WTC11 (cell line): Measurements from ENCODE around the gene CTBP1. TPM values are rescaled to one million over a fixed set of nuclear protein-coding genes. Genes with fewer than 3 reads are reported as not detected.

Experiments used
- ATAC-seq: fragments of 200-7000 bp; cut with Tn5 transposase; 2 replicates; pipeline ENCODE4 v1.10.0; 2021; ENCODE audit warnings: mild to moderate bottlenecking, moderate library complexity
- CTCF ChIA-PET: fragments of 300-600 bp; sonication (Branson Sonifier 250); formaldehyde crosslinking; loops from one replicate; lab custom pipeline; 2021; ENCODE audit warnings: antibody characterized with exemption; lab: Charles Lee
- POLR2A ChIA-PET: fragments of 350-600 bp; sonication (Branson Sonifier 250); formaldehyde crosslinking; loops from one replicate; lab custom pipeline; 2021; ENCODE audit warnings: antibody characterized with exemption; lab: Charles Lee
- DNase-seq: peaks from one replicate; pipeline ENCODE4 v3.0.0; 2021; ENCODE audit warnings: low spot score
- H3K27ac Mint-ChIP-seq: 2 replicates; pipeline ENCODE4 v1.8.0; 2021; ENCODE audit warnings: mixed read lengths
- H3K27me3 Mint-ChIP-seq: 2 replicates; pipeline ENCODE4 v1.8.0; 2021; ENCODE audit warnings: low read depth, mild to moderate bottlenecking, moderate library complexity, mixed read lengths
- H3K36me3 Mint-ChIP-seq: 2 replicates; pipeline ENCODE4 v1.8.0; 2021; ENCODE audit warnings: mixed read lengths
- H3K4me1 Mint-ChIP-seq: 2 replicates; pipeline ENCODE4 v1.8.0; 2022; ENCODE audit warnings: mixed read lengths
- H3K4me3 Mint-ChIP-seq: 2 replicates; pipeline ENCODE4 v1.8.0; 2021; ENCODE audit warnings: mild to moderate bottlenecking, moderate library complexity, mixed read lengths
- H3K9me3 Mint-ChIP-seq: 2 replicates; pipeline ENCODE4 v1.8.0; 2021; ENCODE audit warnings: mixed read lengths
- CREB1 ChIP-seq: sonication (generic); formaldehyde crosslinking; IDR thresholded peaks from 2 replicates; pipeline ENCODE4 v1.8.0; 2023; ENCODE audit warnings: mild to moderate bottlenecking, missing genetic modification reagents
- CREM ChIP-seq: sonication (generic); formaldehyde crosslinking; IDR thresholded peaks from 2 replicates; pipeline ENCODE4 v1.8.1; 2022; ENCODE audit warnings: mild to moderate bottlenecking, missing genetic modification reagents, moderate library complexity
- ELF4 ChIP-seq: sonication (generic); formaldehyde crosslinking; IDR thresholded peaks from 2 replicates; pipeline ENCODE4 v1.8.1; 2022; ENCODE audit warnings: low read depth, mild to moderate bottlenecking, moderate library complexity, missing genetic modification reagents
- FOXP1 ChIP-seq: sonication (generic); formaldehyde crosslinking; IDR thresholded peaks from 2 replicates; pipeline ENCODE4 v1.8.0; 2022; ENCODE audit warnings: missing genetic modification reagents, mild to moderate bottlenecking, moderate library complexity, borderline replicate concordance
- JAZF1 ChIP-seq: fragments of 250-450 bp; sonication (Bioruptor Pico); IDR thresholded peaks from 2 replicates; pipeline ENCODE4 v1.9.0; 2021; ENCODE audit warnings: moderate library complexity, mild to moderate bottlenecking, inconsistent platforms
- KAT7 ChIP-seq: sonication (generic); formaldehyde crosslinking; IDR thresholded peaks from 2 replicates; pipeline ENCODE4 v1.8.1; 2023; ENCODE audit warnings: missing genetic modification reagents, mild to moderate bottlenecking, borderline replicate concordance
- MXD4 ChIP-seq: fragments of 250-450 bp; sonication (Bioruptor Pico); IDR thresholded peaks from 2 replicates; pipeline ENCODE4 v1.8.0; 2021; ENCODE audit warnings: mild to moderate bottlenecking, moderate library complexity, borderline replicate concordance
- NFE2L1 ChIP-seq: sonication (generic); formaldehyde crosslinking; IDR thresholded peaks from 2 replicates; pipeline ENCODE4 v1.8.1; 2023; ENCODE audit warnings: missing genetic modification reagents
- NFYB ChIP-seq: sonication (generic); formaldehyde crosslinking; conservative IDR thresholded peaks from 2 replicates; pipeline ENCODE4 v1.8.0; 2022; ENCODE audit warnings: low read depth, missing genetic modification reagents
- NR2C2 ChIP-seq: sonication (generic); formaldehyde crosslinking; IDR thresholded peaks from 2 replicates; pipeline ENCODE4 v1.8.0; 2022; ENCODE audit warnings: mild to moderate bottlenecking, missing genetic modification reagents
- NR3C1 ChIP-seq: sonication (generic); formaldehyde crosslinking; conservative IDR thresholded peaks from 2 replicates; pipeline ENCODE4 v1.8.1; 2023; ENCODE audit warnings: low read depth, mild to moderate bottlenecking, missing genetic modification reagents
- PRRX2 ChIP-seq: fragments of 250-450 bp; sonication (Bioruptor Pico); IDR thresholded peaks from 2 replicates; pipeline ENCODE4 v1.8.0; 2021; ENCODE audit warnings: mild to moderate bottlenecking
- SOX15 ChIP-seq: fragments of 250-450 bp; sonication (Bioruptor Pico); IDR thresholded peaks from 2 replicates; pipeline ENCODE4 v1.9.0; 2021; ENCODE audit warnings: mild to moderate bottlenecking
- SP1 ChIP-seq: sonication (generic); formaldehyde crosslinking; conservative IDR thresholded peaks from 2 replicates; pipeline ENCODE4 v1.8.1; 2022; ENCODE audit warnings: missing genetic modification reagents
- total RNA-seq: library from RNA; stranded (reverse); gene quantifications from 3 replicates; pipeline ENCODE4 v1.2.3, GENCODE V29; 2021
- TF ChIP-seq, protein P1 (sequence below): sonication (generic); formaldehyde crosslinking; IDR thresholded peaks from 2 replicates; pipeline ENCODE4 v1.8.1; 2023; ENCODE audit warnings: mild to moderate bottlenecking, missing genetic modification reagents
- TF ChIP-seq, protein P2 (sequence below): sonication (generic); formaldehyde crosslinking; conservative IDR thresholded peaks from 2 replicates; pipeline ENCODE4 v1.8.1; 2022; ENCODE audit warnings: mild to moderate bottlenecking, missing genetic modification reagents
- TF ChIP-seq, protein P3 (sequence below): sonication (generic); formaldehyde crosslinking; IDR thresholded peaks from 2 replicates; pipeline ENCODE4 v1.8.1; 2023; ENCODE audit warnings: mild to moderate bottlenecking, missing genetic modification reagents, moderate library complexity
- TF ChIP-seq, protein P4 (sequence below): sonication (generic); formaldehyde crosslinking; IDR thresholded peaks from 2 replicates; pipeline ENCODE4 v1.8.1; 2023; ENCODE audit warnings: mild to moderate bottlenecking, moderate library complexity, missing genetic modification reagents
- TF ChIP-seq, protein P5 (sequence below): fragments of 250-450 bp; sonication (Bioruptor Pico); IDR thresholded peaks from 2 replicates; pipeline ENCODE4 v1.9.0; 2021; ENCODE audit warnings: mild to moderate bottlenecking

Gene CTBP1
- total RNA-seq, 1 experiment from 2014 or later = 143 TPM

DNA sequence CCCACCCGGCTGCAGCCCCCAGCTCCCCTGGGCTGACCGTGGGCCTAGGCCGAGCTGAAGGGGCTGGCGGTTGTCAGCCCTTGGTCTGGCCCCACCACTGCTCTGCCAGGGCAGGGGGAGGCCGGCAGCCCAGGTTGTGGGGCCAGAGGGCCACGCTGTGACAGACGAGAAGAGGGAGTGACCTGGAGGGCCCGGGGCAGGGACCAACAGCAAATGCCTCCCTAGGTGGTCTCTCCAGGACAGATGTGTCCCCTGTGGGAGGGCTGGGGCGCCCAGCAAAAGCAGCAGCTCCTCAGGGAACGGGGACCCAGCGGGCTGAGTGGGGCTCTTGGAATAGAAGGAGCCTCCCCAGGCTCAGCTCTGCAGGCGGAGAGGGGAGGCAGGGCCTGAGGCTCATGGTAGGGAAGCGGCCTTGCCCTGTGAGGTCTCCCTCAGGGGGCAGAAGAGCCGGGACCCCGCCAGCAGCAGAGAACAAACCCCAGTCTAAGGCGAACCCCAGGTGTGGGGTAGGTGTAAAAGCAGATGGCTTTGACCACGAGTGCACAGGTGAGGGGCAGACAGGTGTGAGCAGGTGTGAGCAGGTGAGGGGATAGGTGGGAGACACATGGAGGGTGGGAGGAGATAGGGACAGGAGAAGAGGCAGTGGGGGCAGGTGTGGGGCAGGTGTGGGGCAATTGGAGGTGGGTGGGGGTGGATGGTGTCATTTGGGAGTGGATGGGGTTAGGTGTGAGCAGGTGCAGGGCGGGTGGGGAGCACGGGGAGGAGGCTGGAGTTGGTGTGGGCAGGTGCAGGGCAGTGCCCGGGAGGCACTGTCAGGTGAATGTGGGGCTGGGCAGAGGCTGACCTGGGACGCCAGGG lies 42.4 kb downstream of the CTBP1 start:
- Mint-ChIP-seq H3K27me3 (no peaks in the 10 kb centered on the region), H3K4me3 (no peak overlapping the region), H3K27ac (no peak overlapping the region), H3K9me3 (no peaks in the 10 kb centered on the region), H3K4me1 (no peaks in the 10 kb centered on the region), H3K36me3 (peaks cover 2% of the 10 kb centered on the region; the same call in 1 of the 2 replicates)
- peak; percentile 8 for DNase-seq
- POLR2A ChIA-PET = no interaction called here
- no peak for ATAC-seq
- CTCF ChIA-PET = no interaction called here
- TF ChIP-seq NR2C2 (CRISPR knock-in tag) (no peak), CREB1 (CRISPR knock-in tag) (no peak), MXD4 (CRISPR knock-in tag) (no peak), ELF4 (CRISPR knock-in tag) (no peak), NR3C1 (no peak), JAZF1 (CRISPR knock-in tag) (no peak), CREM (CRISPR knock-in tag) (no peak), NFE2L1 (no peak), SOX15 (CRISPR knock-in tag) (no peak), PRRX2 (CRISPR knock-in tag) (no peak), NFYB (CRISPR knock-in tag) (no peak), SP1 (CRISPR knock-in tag) (no peak), KAT7 (CRISPR knock-in tag) (no peak), FOXP1 (no peak)
- TF ChIP-seq, protein P1, sequence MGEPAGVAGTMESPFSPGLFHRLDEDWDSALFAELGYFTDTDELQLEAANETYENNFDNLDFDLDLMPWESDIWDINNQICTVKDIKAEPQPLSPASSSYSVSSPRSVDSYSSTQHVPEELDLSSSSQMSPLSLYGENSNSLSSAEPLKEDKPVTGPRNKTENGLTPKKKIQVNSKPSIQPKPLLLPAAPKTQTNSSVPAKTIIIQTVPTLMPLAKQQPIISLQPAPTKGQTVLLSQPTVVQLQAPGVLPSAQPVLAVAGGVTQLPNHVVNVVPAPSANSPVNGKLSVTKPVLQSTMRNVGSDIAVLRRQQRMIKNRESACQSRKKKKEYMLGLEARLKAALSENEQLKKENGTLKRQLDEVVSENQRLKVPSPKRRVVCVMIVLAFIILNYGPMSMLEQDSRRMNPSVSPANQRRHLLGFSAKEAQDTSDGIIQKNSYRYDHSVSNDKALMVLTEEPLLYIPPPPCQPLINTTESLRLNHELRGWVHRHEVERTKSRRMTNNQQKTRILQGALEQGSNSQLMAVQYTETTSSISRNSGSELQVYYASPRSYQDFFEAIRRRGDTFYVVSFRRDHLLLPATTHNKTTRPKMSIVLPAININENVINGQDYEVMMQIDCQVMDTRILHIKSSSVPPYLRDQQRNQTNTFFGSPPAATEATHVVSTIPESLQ (CRISPR knock-in tag) = no peak
- TF ChIP-seq, protein P2, sequence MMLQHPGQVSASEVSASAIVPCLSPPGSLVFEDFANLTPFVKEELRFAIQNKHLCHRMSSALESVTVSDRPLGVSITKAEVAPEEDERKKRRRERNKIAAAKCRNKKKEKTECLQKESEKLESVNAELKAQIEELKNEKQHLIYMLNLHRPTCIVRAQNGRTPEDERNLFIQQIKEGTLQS (CRISPR knock-in tag) = no peak
- TF ChIP-seq, protein P3, sequence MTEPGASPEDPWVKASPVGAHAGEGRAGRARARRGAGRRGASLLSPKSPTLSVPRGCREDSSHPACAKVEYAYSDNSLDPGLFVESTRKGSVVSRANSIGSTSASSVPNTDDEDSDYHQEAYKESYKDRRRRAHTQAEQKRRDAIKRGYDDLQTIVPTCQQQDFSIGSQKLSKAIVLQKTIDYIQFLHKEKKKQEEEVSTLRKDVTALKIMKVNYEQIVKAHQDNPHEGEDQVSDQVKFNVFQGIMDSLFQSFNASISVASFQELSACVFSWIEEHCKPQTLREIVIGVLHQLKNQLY (CRISPR knock-in tag) = no peak
- TF ChIP-seq, protein P4, sequence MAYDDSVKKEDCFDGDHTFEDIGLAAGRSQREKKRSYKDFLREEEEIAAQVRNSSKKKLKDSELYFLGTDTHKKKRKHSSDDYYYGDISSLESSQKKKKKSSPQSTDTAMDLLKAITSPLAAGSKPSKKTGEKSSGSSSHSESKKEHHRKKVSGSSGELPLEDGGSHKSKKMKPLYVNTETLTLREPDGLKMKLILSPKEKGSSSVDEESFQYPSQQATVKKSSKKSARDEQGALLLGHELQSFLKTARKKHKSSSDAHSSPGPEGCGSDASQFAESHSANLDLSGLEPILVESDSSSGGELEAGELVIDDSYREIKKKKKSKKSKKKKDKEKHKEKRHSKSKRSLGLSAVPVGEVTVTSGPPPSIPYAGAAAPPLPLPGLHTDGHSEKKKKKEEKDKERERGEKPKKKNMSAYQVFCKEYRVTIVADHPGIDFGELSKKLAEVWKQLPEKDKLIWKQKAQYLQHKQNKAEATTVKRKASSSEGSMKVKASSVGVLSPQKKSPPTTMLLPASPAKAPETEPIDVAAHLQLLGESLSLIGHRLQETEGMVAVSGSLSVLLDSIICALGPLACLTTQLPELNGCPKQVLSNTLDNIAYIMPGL = no peak
- TF ChIP-seq, protein P5, sequence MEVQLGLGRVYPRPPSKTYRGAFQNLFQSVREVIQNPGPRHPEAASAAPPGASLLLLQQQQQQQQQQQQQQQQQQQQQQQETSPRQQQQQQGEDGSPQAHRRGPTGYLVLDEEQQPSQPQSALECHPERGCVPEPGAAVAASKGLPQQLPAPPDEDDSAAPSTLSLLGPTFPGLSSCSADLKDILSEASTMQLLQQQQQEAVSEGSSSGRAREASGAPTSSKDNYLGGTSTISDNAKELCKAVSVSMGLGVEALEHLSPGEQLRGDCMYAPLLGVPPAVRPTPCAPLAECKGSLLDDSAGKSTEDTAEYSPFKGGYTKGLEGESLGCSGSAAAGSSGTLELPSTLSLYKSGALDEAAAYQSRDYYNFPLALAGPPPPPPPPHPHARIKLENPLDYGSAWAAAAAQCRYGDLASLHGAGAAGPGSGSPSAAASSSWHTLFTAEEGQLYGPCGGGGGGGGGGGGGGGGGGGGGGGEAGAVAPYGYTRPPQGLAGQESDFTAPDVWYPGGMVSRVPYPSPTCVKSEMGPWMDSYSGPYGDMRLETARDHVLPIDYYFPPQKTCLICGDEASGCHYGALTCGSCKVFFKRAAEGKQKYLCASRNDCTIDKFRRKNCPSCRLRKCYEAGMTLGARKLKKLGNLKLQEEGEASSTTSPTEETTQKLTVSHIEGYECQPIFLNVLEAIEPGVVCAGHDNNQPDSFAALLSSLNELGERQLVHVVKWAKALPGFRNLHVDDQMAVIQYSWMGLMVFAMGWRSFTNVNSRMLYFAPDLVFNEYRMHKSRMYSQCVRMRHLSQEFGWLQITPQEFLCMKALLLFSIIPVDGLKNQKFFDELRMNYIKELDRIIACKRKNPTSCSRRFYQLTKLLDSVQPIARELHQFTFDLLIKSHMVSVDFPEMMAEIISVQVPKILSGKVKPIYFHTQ (CRISPR knock-in tag) = no peak
